Measurements from ENCODE around the gene ERC1.

Gene ERC1

DNA sequence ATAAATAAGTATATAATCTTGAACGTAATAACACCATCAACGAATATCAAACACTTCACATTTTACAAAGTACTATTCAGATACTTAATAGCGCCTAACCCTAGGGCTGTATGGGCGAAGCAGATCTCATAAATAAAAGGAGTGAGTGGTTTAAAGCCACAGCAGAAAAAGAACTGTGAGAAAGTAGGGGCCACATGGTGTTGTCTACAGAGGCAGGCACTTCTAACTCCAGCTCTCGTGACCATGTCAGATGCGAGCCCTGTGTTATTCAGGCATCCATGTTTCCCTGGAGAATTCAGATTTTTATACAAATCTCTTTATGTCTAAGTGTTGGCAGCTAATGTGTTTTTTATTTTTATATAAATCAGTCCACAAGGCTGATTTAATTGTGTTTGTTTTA lies 391.1 kb downstream of the ERC1 start:
- no peak overlapping the region for H3K4me3 ChIP-seq (ENCODE audit: low read length)
- DNase-seq (ENCODE audit: low read depth, low spot score), result no peak

DNA sequence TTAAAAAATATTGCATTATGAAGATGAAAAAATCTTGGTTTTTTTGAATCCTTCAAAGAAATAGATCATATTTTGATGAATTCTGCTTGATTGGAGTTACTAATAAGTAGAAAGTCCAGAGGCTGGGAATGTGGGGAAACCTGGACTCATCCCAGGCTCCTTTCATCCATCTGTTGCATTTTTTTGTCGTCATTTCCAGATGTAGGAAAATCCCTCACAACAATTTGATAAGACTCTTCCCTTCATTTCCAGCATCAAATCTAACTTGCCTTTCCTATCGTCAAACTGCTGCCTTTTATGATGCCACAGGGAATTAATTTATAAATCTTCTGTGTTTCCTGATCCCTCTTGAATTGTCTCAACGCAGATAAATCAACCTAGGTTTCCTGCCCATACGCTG lies 391.8 kb downstream of the ERC1 start:
- DNase-seq (ENCODE audit: low read depth, low spot score), result no peak
- no peak overlapping the region for H3K4me3 ChIP-seq (ENCODE audit: low read length)

DNA sequence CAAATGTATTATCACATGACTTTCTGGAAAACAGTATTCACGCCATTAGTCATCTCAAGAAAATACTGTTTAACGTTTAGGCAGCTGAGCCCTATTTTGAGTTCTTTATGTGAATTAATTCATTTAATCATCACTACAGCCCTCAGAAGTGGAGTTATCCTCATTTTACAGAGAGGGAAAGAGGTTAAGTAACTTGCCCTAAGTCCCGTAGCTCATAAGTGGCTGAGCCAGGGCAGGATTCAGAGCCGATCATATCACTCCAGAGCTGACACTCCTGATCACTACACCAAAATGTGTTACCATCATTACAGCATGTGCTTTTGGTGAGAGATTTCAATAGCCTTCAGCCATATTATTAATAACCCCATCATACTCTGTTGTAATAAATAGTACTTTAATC lies 392.7 kb downstream of the ERC1 start:
- DNase-seq (ENCODE audit: low read depth, low spot score), result no peak
- H3K4me3 ChIP-seq (ENCODE audit: low read length), result no peak overlapping the region

DNA sequence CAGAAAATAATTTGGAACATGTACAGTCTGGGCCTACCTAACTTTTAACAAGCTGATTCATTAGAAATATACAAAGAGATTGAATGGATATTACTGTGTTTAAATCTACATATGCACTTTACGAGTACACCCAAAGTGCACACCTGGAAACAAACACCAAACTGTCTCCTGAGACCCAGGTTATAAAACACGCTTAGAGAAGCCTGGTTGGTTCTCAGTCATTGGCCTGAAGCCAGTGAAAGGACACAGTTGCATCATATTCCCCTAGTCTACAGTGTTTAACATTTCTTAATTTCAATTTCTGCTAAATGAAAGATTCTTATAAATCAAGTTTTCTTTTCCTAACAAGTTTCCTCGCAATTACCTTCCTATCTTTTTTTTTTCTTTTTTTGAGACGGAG lies 393.9 kb downstream of the ERC1 start:
- DNase-seq (ENCODE audit: low read depth, low spot score), result no peak
- no peak overlapping the region for H3K4me3 ChIP-seq (ENCODE audit: low read length)

DNA sequence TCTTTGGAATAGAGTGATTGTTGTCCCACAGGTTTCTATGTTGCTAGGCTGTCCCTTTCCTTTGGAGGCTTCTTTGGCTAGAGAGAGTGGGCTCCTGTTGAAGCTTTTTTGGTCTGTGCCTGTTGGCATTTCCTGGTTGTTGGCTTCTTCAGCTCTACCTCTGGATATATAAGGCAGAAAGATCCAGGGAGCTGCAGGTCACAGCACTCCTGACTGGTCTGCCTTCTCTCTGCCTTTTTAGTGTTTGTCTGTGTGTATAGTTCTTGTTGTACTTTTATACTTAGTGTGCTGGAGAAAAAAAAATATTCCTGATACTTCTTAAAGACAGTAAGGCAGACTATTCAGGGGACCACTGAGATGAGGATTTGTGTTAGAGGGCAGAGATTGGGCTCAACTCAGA lies 400.7 kb downstream of the ERC1 start:
- H3K4me3 ChIP-seq (ENCODE audit: low read length), result no peak overlapping the region
- no peak for DNase-seq (ENCODE audit: low read depth, low spot score)

DNA sequence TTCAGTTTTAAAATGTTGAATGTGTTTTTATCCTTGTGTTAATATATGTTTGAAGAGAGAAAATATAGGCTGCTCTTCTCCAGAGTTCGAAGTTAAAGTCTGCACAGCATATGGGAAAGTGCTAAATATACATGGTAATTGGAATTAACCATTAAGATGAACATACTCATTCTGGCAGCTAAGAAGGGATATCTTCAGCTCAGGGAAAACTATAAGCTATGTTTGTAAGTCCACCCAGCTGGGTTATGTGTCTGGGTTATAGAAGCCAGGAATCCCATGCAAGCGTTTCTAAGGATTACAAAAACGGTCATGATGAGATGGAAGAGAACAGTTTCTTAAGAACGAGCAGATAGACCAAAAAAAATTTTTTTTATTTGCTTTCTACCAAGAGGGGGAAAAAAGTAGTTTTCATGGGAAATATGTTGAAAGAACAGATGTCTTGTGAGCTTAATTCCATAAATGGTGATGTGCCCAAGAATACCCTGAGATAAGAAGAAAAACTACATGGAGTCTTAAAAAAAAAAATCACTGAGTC lies 404.5 kb downstream of the ERC1 start:
- no peak for DNase-seq (ENCODE audit: low read depth, low spot score)
- no peak overlapping the region for H3K4me3 ChIP-seq (ENCODE audit: low read length)

DNA sequence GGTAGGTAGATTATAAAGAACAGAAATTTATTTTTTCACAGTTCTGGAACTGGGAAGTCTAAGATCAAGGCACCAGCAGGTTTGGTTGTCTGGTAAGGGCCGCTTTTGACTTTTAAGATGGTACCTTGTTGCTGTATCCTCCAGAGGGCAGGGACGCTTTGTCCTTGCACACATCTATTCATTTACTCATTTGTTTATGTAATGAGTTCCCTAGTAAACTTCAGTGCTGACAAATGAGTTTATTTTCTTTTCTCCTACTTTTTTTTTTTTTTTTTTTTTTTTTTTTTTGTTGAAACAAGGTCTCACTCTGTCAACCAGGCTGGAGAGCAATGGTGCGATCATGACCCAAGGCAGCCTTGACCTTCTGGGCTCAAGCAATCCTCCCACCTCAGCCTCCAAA lies 407.6 kb downstream of the ERC1 start:
- no peak for DNase-seq (ENCODE audit: low read depth, low spot score)
- H3K4me3 ChIP-seq (ENCODE audit: low read length), result no peak overlapping the region

DNA sequence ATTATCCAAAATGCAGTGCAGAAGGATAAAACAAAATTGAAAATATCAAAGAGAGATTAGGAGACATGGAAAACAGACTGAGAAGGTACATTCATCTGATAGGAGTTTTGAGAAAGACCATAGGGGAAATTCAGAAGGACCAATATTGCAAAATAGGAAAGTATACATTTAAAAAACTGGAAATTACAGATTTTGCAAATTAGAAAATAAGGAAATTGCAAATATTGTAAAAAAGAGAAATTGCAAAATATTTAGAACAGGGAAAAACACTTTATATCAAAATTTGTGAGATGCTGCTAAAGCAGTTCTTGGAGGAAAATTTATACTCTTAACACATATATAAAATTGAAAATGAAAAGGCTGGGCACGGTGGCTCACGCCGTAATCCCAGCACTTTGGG lies 410.9 kb downstream of the ERC1 start:
- H3K4me3 ChIP-seq (ENCODE audit: low read length), result no peak overlapping the region
- no peak for DNase-seq (ENCODE audit: low read depth, low spot score)

DNA sequence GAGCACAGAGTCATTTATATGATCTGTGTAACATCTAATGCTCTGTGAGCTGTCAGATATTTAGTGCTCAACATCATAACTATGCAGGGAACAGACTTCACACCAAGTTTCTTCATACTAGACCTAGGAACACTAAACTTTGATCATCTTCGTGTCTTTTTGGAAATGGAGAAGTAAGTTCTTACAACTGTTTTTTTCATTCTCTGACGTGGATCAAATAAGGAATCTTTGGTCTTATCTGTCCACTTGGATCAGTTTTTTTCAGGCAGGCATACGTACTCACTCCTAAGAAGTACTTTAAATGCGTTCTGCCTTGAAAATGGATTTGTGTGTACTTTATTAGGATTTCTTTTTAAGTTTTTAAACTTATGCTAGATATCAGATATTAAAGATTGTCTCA lies 412.4 kb downstream of the ERC1 start:
- H3K4me3 ChIP-seq (ENCODE audit: low read length), result no peak overlapping the region
- no peak for DNase-seq (ENCODE audit: low read depth, low spot score)

DNA sequence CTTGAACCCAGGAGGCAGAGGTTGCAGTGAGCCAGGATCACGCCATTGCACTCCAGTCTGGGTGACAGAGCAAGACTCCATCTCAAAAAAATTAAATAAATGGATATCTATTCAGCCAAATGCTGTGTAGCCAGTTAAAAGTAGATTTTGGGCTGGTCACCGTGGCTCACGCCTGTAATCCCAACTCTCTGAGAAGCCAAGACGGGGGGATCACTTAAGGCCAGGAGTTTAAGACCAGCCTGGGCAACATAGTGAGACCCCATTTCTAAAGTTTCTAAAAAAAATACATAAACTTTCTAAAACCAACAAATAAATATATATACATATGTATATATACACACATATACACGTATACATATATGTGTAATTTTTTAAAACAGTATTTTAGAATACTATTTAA lies 414.6 kb downstream of the ERC1 start:
- no peak for DNase-seq (ENCODE audit: low read depth, low spot score)
- no peak overlapping the region for H3K4me3 ChIP-seq (ENCODE audit: low read length)

DNA sequence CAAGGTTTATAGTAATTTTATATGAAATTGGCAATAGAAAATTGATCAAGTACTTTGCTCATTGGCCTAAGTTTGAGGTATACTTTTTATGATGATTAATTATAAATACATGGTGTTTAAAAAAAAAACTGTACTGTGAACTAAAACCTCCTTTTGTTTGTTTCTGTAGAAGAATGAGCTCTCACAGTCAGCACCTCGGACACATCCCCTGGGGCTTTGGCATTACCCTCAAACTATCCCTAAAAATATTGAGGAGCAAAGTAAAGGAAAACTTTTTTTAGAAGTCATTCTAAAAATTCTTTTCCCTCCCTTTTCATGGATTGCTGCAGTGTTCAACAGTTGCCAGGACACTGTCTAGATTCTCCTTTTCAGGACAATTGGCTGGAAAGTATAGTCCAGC lies 419.8 kb downstream of the ERC1 start:
- no peak overlapping the region for H3K4me3 ChIP-seq (ENCODE audit: low read length)
- DNase-seq (ENCODE audit: low read depth, low spot score), result no peak

DNA sequence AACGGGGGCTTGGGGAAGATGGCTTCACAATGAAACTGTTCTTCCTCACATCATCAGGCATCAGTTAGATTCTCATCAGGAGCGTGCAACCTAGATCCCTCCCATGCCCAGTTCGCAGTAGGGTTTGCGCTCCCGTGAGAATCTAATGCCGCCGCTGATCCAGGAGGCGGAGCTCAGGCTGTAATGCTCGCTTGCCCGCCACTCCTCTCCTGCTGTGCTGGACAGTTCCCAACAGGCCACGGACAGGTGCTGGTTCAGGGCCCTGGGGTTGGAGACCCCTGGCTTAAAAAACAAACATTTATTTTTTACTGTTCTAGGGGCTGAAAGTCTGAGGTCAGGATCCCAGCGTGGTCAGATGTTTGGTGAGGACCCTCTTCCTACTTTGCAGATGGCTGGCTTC lies 422.9 kb downstream of the ERC1 start:
- DNase-seq (ENCODE audit: low read depth, low spot score), result no peak
- H3K4me3 ChIP-seq (ENCODE audit: low read length), result no peak overlapping the region

DNA sequence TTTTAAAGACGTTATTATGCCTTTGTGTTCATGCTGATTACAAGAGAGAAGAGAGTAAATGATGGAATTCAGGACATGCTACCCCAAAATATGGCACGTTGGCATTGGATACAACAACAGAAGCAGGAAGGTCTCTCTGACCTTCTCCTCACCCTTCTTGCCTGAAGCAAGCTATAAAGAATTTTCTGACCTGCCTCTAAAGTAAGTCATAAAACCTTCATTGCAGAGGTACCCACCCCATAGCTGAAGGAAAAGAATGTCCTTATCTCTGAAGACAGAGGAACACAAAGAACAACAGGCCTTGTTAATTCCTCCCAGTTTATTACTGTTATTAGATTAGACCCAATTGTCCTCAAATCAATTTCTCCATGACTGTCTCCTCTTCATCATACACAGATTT lies 427.1 kb downstream of the ERC1 start:
- H3K4me3 ChIP-seq (ENCODE audit: low read length), result no peak overlapping the region
- DNase-seq (ENCODE audit: low read depth, low spot score), result no peak

DNA sequence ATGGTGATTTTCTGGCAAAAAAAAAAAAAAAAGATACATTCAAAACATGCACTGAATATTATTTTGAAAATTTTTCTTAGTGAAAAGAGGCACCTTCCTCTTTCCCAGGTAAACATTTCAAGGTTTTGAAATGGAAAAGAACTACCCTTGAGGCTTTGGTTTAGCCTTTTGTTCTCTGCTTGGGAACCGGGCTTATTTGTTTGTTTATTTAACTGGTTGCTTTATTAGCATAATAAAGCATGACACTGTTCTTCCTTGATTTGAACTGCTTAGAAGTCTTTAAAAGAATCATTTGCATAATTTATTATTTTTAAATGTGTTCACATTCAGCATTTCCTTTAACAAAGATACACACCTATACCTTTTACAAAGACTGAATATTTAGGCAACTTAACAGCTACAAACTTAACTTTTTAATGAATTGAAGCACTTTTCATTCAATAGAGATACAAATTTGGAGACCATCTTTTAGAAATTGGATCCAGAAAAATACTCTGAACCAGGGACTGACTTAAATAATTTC lies 428.9 kb downstream of the ERC1 start:
- DNase-seq (ENCODE audit: low read depth, low spot score), result no peak
- H3K4me3 ChIP-seq (ENCODE audit: low read length), result no peak overlapping the region

DNA sequence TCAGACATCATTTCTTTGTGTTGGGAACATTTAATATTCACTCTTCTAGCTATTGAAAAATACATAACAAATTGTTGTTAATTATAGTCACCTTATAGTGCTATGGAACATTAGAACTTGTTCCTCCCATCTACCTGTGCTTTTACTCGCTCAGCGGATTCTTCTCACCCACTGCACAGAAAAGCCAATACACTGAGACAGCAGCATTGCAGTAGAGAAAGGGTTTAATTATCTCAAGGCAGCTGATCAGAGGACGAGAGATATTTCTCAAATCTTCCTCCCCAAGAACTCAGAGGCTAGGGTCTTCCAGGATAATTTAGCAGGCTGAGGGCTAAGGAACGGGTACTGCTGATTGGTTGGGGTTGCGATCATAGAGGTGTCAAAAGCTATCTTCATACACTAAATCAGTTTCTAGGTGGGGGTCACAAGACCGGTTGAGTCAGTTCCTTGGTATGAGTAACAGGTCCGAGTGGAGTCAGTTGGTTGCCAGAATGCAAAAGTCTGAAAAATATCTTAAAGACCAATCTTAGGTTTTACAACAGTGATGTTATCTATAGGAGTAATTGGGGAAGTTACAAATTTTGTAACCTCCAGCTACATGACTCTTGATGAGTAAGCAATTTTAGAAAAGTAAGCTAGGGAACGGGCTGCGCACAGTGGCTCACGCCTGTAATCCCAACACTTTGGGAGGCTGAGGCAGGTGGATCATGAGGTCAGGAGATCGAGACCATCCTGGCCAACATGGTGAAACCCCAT lies 430.2 kb downstream of the ERC1 start:
- no peak for DNase-seq (ENCODE audit: low read depth, low spot score)

DNA sequence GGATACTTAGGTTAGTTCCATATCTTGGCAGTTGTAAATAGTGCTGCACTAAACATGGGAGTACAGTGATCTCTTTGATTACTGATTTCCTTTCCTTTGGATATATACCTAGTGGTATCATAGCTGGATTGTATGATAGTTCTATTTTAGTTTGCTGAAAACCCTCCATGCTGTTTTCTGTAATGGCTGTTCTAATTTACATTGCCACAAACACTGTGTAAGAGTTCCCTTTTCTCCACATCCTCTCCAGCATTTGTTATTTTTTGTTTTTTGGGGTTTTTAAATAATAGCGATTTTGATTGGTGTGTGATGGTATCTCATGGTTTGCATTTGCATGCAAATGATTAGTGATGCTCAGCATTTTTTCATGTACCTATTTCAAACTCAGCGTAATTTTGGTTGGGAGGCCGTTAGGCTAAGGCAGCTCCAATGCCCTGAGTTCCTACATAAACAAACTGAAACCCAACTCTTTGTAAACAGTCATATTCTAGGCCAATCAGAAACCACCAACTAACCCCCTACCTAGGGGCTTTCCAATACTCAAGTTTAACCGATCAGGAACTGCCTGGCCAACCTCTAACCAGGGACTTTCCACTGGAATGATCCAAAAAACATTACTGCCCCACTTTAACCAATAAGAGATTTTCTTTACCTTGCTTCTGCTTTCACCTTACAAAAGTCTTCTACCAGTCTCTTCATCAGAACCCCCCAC lies 431.7 kb downstream of the ERC1 start:
- DNase-seq (ENCODE audit: low read depth, low spot score), result no peak
- no peak overlapping the region for H3K4me3 ChIP-seq (ENCODE audit: low read length)

More for the DNA sequence above, 430.2 kb downstream of the ERC1 start:
- no peak overlapping the region for H3K4me3 ChIP-seq (ENCODE audit: low read length)

DNA sequence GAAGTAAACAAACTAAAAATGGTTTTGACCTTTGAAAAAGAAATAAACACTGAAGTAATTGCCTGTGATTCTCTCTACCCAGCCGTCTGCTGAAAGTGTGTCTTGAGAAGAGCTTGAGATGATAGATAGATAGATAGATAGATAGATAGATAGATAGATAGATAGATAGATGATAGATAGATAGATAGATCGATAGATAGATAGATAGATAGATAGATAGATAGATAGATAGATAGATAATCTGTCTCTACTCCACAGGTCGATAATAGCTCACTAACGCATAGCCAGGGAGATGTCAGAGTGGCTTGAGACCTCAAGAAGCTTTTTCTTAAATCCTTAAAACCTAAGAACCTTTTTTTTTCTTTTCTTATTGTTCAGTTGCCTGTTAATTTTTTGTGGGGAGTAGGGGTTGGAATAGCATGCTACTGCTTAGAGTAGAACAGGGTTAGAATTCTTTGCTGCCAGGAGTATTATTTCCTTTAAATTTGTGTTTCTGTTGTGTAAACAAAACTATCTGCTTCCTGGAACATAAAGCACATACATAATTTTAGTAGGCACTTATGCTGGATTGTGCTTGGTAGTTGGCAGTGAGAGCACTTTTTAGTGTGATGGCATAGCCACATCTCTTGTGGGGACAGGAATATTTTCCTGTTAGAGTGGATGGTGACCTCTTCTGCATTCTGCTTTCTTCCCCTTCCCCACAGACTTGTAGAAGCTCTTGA lies 433.8 kb downstream of the ERC1 start:
- no peak overlapping the region for H3K4me3 ChIP-seq (ENCODE audit: low read length)

DNA sequence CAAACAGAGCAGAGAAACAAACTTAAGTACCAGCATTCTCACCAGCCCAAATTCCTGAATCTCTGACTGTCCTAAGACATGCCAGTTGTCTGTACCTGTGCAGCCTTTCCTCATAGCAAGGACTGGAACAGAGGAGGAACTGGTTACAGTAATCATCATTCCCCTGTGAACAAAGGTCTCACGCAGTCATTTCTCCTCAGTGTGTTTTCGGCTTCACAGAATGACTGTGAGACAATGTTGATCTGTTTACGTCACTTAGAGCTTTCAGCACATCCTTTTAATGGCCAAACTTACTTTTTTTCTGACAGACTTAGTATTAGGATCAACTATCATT lies 434.3 kb downstream of the ERC1 start:
- no peak for DNase-seq (ENCODE audit: low read depth, low spot score)
- no peak overlapping the region for H3K4me3 ChIP-seq (ENCODE audit: low read length)

More for the DNA sequence above, 433.8 kb downstream of the ERC1 start:
- no peak for DNase-seq (ENCODE audit: low read depth, low spot score)

DNA sequence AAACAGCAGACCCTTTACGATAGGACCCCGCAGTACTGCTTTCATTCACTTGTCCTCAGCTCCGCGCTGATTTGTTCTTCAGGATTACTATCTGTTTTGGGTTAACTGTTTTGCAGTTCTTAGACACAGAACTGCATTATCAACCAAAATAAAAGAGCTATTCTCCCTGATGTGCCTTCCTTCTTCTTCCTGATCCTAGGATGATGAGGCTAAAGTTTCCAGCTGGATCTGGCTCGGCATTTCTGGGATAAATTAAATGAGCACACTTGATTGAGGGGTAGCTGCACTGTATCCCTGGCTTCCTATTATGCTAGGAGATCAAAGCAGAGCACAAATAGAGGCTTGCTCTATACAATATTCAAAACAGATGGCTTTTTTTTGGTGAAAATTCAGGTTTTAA lies 437.6 kb downstream of the ERC1 start:
- no peak for DNase-seq (ENCODE audit: low read depth, low spot score)
- no peak overlapping the region for H3K4me3 ChIP-seq (ENCODE audit: low read length)

DNA sequence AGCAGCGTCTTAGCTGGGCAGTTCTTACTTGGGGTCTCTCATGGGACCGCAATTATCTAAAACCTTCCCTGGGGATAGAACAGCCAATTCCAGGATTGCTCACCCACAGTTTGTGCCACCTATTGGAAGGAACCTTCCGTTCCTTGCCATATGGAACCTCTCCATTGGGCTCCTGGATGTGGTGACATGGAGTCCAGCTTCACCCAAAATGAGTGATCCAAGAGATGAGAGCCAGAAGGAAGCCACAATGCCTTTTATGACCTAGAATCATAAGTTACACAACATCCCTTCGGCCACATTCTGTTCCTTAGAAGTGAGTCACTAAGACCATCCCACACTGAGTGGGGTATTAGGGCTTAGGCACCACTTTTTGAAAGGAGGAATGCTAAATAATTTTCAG lies 439.0 kb downstream of the ERC1 start:
- DNase-seq (ENCODE audit: low read depth, low spot score), result no peak

More for the DNA sequence above, 439.0 kb downstream of the ERC1 start:
- no peak overlapping the region for H3K4me3 ChIP-seq (ENCODE audit: low read length)

Data from Jurkat, Clone E6-1 (cell line).